GM19397 (cell line): ENCODE data around the gene LKAAEAR1.

ENCODE experiments used
- ATAC-seq: cut with Tn5 transposase; IDR thresholded peaks from one replicate; pipeline ENCODE4 v1.9.1; 2021; ENCODE audit warnings: mild to moderate bottlenecking, moderate library complexity; ENCODE audit not compliant: unreplicated experiment

Gene LKAAEAR1

GRCh38 chr20:64111841-64112641, 27.8 kb upstream of the LKAAEAR1 start:
- ATAC-seq = no peak

GRCh38 chr20:64110411-64111068, 26.3 kb upstream of the LKAAEAR1 start:
- no peak for ATAC-seq

DNA sequence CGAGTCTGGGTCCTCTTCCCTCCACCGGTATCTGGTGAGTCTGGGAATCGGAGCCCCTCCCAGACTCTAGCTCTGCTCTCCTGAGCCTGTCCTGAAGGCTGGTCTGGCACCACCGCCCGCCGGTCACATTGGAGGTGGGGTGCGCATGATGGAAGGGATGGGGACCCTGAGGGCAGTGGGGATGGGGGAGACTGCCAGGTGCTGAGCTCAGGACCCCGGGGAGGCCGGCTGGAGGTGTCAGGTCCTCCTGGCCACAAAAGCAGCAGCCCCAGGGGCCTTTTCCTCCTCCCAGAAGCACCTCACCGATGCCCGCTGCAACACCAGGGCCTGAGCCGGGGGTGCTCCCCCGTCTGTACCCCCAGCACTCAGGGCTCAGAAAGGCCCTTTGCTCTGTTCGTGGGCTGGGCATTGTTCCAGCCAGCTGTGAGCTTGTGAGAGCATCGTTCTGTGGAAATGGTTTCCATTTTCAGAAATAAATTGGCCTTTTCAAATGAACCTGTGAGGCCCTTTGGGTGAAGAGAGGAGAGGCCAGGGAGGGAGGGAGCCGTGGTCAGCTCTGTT, 25.7 kb upstream of the LKAAEAR1 start:
- no peak for ATAC-seq

DNA sequence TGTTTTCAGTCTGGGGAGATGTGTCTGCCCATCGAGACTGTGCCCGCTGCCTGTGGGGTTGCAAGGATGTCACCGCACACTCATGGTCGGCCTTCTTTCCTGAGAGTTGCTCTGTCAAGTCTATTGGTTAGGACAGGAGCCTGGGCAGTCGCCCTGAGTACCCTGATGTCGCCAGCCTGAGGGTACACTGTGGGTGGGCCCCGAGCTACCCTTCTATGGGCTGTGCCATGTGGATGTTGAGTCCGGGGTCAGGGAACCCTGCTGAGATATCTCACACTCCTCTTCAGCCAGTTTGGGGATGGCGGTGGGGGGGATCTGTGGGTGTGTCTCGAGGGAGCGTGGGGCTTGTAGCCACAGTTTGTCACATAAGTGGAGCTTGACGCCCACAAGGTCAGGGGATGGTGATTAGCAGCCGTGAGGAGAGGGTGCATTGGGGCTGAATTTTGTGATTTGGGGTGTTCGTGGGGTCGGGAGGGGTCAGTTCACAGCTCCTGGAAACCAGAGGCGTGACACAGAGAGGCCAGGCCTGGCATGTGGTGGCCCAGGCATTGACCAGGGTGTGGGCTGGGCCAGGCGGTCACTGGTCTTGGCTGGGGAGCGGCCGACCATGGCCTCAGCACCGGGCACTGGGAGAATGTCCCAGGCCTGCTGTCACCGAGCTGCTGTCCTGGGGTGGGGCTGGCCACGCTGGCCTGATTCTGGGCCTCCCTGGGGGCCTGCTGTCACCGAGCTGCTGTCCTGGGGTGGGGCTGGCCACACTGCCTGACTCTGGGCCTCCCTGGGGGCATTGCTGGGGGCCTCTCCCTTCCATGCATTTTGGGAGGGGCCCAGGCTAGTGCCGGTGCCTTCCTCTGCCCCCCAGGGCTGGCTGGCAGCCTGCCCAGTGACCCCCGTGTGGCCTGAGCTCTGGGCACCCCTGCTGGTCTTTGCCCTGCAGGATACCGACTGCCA, 24.8 kb upstream of the LKAAEAR1 start:
- no peak for ATAC-seq

DNA sequence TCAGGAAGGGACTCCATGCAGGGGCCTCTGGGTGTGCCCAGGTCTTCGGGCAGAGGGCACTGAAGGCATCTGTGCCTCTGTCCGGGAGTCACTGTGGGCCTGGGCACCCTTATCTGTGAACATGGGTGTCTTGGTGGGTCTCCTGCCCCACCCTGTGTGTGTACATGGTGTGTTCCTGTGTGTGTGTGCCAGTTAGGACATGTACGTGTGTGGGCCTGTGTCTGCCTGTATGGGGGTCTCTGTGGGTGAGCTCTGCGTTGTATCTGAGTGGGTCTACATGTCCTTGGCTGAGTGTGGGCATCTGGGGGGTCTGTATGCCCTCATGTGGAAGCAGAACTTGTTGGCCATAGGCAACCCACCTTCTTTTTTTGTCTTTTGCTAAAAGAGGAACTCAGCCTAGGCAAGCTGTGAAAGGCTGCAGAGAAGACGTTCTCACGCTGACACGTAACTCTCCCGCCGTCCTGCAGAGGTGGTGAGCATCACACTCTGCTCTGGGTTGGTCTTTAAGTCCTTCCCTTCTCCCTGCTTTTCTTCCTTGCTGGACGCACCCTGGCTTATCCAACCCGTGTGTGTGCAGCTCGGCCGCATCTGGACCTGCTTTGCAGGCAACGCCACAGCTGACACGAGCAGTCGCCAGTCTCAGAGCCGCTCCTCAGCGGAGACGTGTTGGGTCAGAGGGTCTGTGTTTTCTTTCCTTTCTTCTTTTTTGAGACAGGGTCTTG, 23.7 kb upstream of the LKAAEAR1 start:
- ATAC-seq = no peak

- ATAC-seq = no peak
Observed at GRCh38 chr20:64106981-64107735, 23.0 kb upstream of the LKAAEAR1 start, which contains the start of gene NPBWR2. NPBWR2 (minus strand) TSS chr20:64107565; CDS start chr20:64106831, 734 bp downstream.

DNA sequence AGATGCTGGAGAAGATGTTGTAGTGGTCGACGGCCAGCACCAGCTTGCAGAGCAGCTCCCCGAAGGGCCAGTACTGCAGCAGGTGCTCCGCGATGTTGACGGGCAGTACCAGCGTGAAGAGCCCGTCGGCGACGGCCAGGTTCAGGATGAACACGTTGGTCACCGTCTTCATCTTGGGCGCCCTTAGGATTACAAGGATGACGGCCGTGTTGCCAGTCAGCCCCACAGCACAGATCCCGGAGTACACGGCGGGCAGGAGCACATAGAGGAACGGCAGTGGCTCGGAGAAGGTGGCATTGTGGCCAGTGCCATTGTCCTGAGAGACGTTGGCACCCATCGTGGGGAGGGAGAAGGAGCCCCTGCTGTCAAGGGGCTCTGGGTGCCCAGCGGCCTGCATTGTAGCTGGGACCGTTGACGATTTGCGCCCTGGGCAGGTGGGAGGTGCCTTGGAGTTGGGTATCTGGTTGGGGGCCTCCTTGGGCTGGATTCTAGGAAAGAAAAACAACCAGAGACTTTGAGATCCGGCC, 22.3 kb upstream of the LKAAEAR1 start:
- ATAC-seq = no peak

- ATAC-seq = no peak
Observed at GRCh38 chr20:64105846-64106434, 21.7 kb upstream of the LKAAEAR1 start.

DNA sequence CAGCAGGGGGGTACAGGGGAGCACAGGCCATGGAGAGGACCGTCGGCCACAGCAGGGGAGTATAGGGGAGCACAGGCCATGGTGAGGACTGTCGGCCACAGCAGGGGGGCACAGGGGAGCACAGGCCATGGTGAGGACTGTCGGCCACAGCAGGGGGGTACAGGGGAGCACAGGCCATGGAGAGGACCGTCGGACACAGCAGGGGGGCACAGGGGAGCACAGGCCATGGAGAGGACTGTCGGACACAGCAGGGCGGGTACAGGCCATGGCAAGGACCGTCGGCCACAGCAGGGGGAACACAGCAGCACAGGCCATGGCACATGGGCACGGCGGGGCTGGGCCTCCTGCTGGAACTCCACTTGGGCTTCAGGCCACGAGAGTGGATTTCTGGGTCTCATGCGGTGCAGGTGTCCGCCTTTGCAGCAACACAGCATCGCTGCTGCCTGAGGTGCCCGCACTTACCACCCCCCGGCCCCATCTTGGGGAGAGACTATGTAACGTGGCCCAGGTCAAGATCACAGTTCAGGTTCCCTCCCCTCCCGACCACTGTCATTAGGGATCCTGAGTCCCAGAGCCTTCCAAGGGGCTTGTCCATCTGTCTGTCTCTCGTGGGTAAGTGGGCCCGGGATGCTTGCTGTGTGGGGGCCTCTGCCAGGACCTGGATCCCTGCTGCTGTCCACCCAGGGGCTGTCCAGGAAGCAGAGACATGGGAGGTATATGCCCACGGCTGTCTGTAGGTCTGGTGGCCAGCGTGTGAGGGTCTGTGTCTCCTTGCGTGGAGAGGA, 20.7 kb upstream of the LKAAEAR1 start:
- ATAC-seq = no peak

DNA sequence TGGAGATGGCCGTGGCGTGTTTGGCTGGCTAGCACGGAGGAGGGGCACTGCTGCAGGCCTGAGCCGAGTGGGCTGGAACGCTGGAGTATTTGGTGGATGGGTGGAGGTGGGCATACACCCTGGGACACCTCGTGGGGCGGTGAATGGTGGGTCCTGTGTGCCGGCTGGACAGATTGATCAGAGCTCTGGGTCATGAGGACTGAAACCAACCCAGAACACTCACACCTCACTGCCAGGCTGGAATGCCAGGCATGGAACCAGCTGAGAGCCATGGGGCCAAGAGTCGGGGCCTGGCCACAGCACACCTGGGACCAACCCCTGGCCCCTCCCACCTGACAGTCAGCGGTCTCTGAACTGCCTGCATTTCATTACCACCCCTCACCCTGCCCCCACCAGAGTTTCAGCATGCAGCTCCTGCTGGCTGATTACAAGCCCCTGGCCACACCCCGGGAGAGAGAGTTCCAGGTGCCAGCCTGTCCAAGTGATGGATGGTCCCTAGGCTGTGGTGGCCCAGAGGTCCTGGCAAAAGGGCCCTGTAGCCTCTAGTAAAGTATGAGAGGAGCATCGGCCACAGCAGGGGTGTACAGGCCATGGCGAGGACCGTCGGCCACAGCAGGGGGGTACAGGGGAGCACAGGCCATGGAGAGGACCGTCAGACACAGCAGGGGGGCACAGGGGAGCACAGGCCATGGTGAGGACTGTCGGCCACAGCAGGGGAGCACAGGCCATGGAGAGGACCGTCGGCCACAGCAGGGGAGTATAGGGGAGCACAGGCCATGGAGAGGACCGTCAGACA, 19.9 kb upstream of the LKAAEAR1 start:
- ATAC-seq = no peak

- ATAC-seq = no peak
Observed at GRCh38 chr20:64102647-64103354, 18.6 kb upstream of the LKAAEAR1 start.

- no peak for ATAC-seq
Observed at GRCh38 chr20:64101731-64102621, 17.8 kb upstream of the LKAAEAR1 start.

DNA sequence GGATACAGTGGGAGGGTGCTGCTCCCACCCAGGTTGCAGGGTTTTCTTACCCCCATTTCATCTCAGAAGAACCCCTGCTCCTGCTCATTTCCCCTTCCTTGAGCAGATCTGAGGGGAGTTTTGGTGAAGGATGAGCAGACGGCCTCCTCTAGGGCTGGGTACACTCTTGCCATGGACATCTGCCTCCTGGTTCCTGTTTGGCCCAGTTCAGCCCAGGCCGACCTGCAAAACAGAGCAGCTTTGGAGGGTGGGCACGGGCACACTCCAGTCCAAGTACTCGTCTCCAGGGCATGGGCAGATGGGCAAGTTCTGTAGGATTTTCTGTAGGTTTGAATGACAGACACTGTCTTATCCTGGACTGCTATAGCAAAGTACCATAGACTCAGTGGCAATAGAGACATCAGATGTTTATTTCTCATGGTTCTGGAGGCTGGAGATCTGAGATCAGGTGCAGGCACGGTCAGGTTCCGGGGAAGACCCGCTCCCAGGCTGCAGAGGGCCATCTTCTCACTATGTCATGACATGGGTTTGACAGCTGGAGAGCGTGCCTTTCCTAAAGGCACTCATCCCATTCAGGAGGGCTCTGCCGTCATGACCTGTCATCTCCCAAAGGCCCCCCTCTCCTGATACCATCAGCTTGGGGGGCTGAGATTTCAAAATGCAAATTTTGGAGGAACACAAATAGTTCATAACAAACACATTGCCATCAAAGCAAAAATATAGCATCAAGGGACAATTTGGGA, 16.9 kb upstream of the LKAAEAR1 start:
- ATAC-seq = no peak

DNA sequence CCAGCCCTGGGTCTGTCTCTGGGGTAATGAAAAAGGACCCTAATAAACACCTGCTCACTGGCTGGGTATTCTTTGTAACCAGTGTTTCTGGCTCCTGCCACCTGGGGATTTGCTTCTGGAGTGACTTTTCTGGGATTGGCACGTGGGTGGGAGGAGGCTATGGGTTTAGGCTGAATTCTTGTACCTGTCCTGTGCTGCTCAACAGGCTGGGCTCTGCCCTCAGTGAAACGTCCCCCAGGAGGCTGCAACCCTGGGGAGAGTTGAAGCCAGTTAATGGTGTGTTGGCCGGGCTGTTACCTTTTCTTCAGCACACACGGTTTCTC, 16.3 kb upstream of the LKAAEAR1 start:
- no peak for ATAC-seq

- ATAC-seq = no peak
Observed at GRCh38 chr20:64099880-64100565, 15.8 kb upstream of the LKAAEAR1 start.
